HG02623 (cell line): ENCODE results near the gene CFL2.

Source experiments
- ATAC-seq: cut with Tn5 transposase; IDR thresholded peaks from one replicate; pipeline ENCODE4 v1.9.1; 2021; ENCODE audit warnings: moderate library complexity; ENCODE audit not compliant: unreplicated experiment

Gene CFL2

GRCh38 chr14:34676516-34677211 lies 37.7 kb downstream of the CFL2 start:
- no peak for ATAC-seq

GRCh38 chr14:34673702-34674101 lies 40.7 kb downstream of the CFL2 start:
- no peak for ATAC-seq

GRCh38 chr14:34671716-34672115 lies 42.7 kb downstream of the CFL2 start:
- no peak for ATAC-seq

DNA sequence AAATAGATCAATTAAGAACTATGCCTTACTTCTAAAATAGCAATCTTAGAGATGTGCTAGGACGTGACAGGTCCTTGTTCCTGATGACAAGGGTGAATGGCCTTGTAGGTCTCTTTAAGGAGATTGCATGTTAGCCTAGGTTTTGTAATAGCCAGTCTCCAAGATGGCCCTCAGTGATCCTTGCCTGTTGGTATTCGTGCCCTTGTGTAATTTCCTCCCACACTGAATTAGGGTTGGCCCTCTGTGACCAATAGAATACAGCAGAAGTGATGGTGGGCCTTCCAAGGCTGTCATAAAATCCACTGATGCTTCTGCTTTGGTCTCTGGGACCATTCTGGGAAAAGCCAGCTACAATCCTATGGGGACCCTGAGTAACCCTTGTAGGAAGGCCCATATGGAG lies 46.3 kb downstream of the CFL2 start:
- no peak for ATAC-seq

- ATAC-seq, result no peak
These were observed 47.4 kb downstream of the CFL2 start for GRCh38 chr14:34667007-34667406.

GRCh38 chr14:34665785-34666435 lies 48.5 kb downstream of the CFL2 start:
- ATAC-seq, result no peak

GRCh38 chr14:34662561-34663088 lies 51.8 kb downstream of the CFL2 start:
- no peak for ATAC-seq

DNA sequence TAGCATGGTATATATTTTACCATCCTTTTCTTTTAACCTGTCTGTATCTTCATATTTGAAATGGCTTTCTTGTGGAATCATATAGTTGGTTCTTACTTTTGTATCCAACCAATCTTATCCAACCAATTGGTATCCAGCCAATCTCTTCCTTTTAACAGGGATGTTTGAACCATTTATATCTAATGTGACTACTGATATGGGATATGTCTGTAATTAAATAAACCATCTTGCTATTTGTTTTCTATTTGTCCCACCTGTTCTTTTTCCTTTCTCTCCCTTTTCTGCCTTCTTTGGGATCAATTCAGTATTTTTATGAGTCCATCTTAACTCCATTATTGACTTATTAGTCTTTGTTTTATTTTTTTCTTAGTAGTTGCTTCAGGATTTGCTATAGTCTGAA lies 53.6 kb downstream of the CFL2 start:
- ATAC-seq, result no peak
